NOMO-1 (cell line): ENCODE measurements around the gene ARHGEF25.

Experiments
- DNase-seq, 2 experiments: peaks; one replicate each; lab custom pipeline; 2025; ENCODE audit not compliant: unreplicated experiment in 2 of 2; lab: John Stamatoyannopoulos, UW

The ARHGEF25 gene

DNA sequence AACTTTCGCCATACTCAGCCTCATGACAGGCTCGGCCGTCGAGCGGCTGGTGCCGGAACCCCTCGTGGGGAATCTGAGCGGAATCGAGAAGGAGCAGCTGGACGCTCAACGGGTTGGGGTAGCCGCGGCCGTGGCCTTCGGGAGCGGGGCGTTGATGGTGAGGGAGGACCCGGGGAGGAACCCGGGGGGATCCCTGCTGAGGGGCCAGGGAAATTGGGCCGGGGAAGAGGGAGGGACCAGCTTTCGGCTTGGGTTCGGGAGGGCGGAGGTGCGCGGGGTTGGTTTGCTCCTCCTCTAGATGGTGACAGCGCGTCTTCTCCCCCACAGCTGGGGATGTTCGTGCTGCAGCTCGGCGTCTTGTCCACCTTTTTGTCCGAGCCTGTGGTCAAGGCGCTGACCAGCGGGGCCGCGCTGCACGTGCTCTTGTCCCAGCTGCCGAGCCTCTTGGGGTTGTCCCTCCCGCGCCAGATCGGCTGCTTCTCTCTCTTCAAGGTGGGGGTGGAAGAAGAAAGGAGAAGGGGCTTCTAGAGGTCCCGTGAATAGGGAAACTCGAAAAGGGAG, 9.8 kb downstream of the ARHGEF25 start:
- DNase-seq: peak in 1 of 2 experiments; percentile 30

DNA sequence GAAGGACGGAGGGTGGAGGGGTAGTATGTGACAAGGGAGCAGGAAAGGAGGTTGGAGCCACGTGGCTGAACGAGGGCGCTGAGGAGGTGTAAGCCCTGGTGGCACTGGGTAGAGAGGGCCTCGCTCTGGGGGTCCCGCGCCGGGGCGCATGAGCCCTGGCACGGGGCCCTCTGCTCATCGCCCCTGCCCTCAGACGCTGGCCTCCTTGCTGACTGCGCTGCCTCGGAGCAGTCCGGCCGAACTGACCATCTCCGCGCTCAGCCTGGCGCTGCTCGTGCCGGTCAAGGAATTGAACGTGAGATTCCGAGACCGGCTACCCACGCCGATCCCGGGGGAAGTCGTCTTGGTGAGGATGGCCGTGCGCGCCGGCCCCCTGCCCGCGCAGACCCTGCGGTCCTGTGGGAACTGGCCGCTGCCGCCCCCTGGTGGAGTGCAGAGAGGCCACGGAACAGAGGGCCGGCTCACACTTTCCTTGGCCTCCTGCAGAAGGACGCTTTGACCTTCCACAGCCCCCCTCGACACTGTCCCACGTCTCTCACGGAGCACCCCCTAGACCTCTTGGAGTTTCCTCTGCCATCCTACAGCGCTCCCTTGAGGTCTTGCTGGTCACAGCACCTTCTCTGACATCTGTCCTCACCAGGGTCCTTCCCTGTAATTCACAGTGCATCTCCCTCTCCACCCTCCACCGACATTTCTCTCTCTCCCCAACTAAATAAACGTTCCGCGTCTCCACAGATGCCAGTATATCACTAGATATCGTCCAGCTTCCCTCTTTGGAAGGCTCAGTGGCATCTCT, 10.5 kb downstream of the ARHGEF25 start:
- DNase-seq: peak in 1 of 2 experiments; percentile 14

DNA sequence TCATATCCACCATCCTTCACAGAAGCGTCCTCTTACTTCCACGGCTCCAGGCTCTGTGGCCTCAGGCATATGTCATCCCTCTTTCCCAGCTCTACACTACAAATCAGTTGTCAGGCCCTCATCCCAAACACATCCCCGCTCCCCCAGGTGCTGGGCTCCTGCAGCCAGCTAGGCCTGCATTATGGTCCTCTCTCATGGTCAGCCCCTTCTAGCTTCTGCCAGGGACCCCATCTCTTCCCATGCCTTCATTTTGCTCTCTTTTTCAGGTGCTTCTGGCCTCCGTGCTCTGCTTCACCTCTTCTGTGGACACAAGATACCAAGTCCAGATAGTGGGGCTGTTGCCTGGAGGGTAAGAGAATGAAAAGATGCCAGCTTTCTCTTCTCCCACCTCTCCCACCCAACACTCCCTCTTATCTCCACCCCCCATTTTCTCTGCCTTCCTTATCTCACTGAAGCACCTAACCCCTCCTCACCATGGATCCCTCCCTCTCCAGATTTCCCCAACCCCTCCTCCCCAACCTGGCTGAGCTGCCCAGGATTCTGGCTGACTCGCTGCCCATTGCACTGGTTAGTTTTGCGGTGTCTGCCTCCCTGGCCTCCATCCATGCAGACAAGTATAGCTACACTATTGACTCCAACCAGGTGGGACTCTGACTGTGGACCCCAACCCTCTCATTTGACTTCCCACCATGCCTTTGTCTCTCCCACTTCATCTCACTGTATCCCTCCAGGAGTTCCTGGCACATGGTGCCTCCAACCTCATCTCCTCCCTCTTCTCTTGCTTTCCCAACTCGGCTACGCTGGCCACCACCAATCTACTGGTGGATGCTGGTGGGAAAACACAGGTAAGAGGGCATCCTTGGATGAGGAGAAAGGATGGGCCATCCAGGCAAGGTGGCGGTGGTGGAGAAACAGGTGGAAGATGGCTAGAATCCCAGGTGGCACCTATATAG, 11.3 kb downstream of the ARHGEF25 start:
- DNase-seq: no peak

DNA sequence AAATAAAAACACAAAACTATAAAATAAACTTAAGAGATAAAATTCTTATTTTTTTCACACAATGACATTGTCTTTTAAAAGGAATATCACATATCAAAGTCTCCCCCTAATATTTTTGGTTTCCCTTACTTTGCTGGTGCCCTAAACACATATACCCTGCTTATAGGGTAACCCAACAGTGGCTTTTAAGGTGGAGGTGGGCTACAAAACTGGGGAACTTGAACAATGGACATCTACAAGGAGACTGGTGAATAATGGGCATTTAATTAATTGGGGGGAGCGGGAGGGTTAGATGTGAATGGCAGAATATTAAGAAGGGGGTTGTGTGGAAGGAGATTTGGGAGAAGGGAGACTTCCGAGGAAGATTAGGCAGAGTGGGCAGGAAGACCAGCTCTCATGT, 12.2 kb downstream of the ARHGEF25 start:
- DNase-seq: no peak

DNA sequence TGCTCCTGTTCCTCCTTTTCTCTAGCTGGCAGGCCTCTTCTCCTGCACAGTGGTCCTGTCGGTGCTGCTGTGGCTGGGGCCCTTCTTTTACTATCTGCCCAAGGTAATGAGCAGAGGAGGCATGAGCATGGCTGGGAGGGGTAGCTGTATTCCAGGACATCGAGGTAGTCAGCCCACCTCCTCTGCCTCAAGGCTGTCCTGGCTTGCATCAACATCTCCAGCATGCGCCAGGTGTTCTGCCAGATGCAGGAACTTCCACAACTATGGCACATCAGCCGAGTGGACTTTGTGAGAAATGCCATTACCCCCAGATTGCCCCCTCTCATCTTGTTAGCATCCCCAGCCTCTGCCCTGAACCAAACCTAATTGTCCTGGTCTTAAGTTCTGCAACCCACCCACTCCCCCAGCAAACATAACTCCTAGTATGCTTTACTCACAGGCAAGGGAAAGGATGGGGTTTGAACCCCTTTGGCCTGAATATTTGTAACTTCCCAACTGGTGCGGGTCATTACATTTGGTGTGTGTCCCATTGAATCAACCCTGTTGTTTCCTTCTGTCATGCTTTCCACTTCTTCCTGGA, 12.7 kb downstream of the ARHGEF25 start:
- DNase-seq: no peak

DNA sequence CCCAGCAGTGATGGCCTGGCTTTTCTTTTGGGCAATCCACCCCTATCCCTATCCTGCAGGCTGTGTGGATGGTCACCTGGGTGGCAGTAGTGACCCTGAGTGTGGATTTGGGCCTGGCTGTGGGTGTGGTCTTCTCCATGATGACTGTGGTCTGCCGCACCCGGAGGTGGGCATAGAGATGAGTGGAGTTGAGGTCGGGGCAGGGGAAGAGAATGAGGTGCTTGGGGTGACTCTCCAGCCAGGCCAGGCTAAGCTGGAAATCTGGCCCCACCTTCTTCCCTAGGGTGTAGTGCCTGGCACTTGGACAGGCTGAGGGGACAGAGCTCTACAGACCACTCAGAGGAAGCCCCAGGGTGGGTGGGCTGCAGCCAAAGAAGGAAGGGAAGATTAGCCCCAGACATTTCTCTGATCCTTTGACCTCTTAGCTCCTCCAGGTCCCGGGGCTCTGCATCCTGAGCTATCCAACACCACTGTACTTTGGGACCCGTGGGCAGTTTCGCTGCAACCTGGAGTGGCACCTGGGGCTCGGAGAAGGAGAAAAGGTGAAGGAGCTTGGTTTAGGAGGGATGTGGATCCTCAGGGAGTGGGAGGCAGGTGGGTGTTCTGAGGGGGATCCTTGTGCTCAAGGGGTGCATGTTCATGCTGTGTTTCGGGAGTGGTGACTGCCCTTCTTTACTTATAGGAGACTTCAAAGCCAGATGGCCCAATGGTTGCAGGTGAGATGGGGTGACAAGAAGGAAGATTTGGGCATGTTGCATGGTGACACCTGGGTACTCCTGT, 13.4 kb downstream of the ARHGEF25 start:
- DNase-seq: no peak

DNA sequence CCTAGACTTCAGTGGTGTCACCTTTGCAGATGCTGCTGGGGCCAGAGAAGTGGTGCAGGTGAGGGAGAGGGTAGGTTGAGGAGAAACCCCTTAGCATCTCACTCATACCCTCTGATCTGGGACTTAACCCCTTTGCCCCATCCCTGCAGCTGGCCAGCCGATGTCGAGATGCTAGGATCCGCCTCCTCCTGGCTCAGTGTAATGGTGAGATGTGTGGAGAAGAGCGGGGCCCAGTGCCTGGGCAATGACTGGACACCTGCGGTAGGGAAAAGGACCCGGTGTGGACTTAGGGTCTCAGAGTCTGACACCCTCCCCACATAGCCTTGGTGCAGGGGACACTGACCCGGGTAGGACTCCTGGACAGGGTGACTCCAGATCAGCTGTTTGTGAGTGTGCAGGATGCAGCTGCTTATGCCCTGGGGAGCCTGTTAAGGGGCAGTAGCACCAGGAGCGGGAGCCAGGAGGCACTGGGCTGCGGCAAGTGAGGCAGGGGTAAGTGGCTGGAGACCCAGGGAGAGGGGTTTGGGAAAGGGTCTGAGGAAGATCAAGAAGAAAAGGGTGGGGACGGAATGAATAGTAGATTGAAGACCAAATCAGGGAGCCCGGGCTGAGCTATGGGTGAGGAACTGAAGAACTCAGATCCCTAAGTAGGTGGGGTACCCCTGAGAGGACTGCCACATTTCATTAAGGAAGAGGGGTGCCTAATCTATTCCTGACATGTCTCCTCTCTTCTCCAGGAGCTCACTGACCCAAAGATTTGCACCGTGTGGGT, 14.2 kb downstream of the ARHGEF25 start:
- DNase-seq: no peak

DNA sequence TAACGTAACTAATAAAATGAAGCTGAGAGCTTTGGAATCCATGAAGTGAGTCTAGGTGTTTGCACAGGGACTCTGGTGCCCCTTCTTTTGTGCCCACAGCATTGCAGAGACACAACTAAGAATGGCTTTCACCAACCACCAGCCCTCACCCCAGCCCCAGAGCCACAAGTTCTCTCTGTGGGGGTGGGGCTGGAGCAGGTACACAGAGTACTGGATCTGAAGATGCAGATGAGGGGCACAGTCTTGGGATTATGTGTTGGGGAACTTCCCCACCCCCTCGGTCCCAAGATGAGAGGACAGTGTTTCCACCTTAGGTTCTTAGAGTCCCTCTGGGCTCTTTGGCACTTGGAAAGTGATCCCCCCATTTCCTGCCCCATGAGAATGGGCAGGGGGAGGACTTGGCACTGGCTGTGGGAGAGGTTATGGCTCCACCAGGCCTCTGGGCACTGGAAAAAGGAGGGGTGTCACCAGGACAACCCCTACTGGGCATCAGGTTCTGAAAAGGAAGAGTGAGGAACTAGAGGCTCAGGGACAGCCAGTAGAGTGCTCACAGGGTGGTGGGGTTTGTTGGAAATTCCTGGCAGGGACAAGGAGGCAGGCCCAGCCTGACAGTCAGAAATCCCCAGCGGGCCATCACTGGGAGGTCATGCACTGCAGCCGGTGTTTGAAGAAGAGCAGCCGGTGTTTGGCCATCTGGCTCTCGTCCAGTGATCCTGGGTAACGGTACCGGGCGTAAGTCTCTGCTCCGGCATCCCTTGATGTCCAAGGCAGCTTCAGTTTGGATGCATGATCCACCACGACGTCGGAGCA, 15.1 kb downstream of the ARHGEF25 start:
- DNase-seq: no peak

DNA sequence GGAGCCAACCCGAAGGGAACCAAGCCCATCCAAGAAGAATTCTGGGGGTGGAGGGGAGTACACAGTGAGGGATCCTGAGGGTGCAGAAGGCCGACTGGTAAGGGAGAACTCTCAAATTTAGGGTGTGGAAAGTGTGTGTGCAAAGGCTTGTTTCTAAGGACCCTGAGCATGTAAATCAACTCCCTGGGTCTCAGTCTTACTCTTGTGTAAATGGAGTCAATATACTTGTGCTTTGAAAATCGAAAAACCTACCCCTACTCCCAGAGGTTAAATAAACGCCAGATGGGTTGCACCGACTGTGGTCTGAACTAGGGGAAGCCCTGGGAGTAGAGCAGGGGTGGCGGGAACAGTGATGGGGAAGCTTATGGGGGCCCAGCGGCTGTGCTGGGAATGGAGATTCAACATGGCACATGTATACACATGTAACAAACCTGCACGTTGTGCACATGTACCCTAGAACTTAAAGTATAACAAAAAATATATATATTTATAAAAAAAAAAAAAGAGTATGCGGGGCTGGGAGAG, 15.7 kb downstream of the ARHGEF25 start:
- no peak for DNase-seq

DNA sequence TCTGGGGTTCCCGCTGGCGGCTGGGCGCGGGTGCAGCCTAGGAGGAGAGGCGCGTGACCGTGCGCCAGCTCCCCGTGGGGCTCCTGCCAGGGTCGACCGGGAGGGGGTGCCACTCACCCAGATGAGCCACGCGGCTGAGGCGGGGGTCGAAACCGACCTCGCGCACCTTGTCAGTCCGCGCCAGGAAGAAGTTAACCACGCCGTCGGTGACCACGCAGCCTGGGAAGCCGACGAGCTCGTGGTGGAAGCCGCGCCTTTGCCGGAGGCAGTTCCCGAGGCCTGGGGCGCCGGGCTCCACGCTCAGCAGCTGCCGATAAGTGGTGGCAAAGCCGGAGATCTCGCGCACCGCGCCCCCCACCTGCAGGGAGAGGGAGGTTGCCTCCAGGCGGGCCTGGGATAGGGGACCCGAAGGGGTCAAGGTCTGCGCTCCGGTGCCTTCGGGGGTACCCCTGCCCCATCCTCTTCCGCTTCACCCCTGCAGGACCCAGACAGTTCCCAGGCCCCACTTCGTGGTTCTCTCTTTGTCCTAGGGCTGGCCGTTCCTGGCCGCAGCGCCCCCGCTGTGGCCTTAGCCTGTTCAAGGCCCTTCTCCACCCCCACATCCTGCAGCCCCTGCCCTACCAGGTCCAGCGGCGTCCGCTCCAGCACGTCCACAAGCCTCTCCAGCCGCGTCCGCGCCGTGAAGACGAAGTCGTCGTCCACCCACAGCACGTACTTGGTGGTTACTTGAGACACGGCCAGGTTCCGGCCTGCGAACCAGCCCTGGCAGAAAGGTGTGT, 16.5 kb downstream of the ARHGEF25 start:
- no peak for DNase-seq

DNA sequence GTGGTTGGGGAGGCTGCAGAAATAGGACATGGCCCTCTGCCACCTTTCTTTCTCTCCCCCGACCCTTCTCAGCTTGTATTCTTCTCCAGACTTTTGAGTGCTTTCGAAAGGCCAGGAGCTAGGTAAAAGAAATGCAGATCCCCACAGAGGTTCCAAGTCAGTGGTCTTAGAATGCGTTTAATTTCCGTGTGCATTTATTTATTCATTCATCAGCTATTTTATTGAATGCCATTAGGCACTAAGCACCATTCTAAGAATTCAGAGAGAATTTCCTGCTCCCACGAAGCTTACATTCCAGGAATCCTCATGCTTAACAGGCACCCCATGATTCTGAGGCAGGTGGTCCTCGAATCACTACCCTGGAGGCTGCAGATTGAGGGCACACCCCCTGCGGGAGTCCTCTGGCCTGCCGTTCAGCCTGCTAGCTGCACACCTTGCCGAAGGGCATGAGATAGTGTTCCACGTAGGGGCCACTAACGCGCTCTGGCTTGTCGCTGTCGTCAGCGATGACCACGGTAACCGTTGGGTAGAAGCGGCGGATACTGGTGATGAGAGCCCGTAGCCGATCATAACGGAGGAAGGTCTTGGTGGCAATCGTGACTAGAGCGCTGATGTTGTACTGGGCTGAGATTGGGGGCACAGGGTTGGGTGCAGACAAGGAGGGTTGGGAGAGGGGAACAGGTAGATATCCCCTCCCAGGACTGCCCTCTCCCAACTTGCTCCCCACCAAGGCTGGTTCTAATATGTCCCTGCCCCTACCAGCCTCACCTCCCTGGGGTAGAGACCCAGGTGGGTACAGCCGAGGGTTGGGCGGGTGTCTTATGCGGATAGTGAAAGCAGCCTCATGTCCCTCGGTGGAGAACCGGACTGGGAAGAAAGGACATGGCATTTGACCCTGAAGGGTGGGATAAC, 17.3 kb downstream of the ARHGEF25 start:
- DNase-seq: no peak

DNA sequence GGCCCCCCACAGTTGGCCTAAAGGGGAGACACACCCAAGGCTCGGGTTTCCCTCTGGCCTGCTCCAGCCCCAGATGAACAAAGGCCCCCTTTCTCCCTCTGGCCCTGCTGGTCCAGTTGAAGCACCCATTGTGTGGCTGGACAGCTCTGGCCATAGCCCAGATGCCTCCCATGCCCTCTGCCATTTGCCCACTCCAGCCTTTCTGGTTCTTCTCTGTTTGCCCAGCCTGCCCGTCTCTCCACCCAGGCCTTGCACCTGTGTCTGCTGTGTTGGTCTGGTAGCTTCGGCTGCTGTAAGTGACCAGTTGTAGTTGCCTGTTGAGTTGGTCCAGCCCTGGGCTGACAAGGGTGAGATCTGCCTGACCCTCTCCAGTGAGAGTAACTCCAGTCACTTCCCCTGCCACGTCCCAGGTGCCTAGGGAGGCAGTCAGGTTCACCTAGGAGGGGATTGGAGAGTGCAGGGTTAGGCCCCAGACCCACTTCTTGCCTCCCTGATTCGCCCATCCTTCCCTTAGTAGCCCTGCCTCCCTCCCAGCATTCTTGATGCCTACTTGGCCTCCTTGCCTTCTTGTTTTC, 18.7 kb downstream of the ARHGEF25 start:
- DNase-seq: no peak

DNA sequence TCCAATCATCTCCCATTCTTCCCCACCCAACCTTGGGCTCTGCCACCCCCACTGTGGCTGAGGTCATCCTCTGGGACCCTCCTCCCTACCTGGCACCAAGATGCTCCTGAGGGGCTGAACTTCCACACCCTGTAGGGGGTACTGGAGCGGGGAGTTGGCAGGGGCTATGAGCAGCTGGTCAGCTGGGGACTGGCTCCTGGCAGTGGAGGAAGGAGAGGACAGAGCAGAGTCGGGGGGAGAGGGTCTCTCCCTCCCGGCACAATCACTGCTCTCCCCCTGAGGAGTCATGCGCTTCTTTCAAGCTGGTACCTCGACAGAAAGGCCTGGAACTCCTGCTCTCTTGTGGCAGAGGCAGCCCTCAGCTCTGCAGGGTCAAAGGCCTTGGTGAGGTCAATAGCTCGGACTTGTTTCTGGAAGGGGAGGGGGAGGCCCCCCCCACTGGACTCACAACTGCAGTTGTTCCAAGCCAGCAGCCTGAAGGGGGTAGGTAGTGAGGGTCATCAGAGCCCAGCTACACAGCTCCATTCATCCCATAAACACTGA, 19.7 kb downstream of the ARHGEF25 start:
- no peak for DNase-seq

DNA sequence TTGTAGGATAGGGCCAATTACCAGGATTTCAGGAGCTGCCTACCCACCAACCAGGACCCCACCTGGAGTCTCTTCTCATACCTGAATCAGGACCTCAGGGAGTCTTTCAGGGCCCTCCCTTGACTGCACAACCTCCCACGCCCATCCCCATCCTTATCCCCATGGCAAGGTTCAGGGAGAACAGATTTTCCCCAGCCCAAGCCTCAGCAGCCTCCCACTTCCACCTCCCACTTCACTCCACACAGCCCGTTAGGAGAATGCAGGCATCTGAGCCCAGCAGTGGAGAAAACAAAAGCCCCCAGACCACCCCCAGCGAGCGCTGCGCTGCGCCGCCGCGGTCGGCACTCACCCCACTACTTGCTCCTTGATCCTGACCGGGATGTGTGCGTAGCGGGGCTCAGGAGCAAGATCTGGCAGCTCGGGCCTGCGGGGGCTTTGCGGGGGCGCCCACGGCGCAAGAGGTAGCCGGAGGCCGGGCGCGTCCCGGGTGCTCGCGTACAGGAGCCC, 20.4 kb downstream of the ARHGEF25 start:
- DNase-seq: no peak

DNA sequence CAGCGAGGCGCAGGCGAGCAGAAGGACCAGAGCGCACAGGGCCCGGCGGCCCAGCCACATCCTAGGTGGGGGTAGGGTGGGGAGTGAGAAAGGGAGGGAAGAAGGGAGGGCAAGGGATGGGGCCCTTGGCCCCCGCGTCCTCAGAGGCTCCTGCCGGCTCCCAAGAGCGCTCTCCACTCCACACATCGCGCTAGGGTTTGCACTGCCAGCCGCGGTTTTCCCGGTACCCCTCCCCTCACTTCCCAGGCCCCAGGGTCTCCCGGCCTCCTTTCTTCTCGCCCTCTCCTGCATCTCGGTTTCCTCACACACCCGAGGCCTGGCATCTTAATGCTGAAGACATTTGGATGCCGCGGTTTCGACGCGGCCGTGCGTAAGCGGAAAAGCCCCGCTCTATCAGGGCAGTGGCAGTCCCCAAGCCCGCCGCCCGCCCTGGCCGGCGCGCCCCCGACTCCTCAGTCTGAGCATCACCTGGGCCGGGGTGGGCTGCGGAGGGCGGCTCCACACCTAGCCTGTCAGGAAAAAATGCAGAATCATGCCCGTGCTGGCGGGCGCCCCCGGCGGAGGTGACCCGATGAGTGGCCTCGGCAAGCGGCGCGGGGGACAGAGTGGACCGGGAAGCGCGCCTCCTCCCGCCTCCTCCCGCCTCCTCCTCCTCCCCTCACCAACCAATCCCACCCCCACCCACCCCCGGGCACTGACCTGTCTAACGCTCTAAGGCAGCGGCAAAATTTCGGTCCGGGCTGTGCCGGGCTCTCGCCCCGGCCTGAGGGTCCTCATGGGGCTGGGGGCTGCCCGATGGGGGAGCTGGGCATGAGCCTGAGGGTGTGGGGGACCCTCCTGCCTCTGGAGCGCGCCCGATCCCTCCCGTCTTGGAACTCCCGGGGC, 21.1 kb downstream of the ARHGEF25 start:
- no peak for DNase-seq
